ENCODE data around the gene TCF20.

Gene TCF20

GRCh38 chr22:42317008-42317407, 46.6 kb upstream of the TCF20 start:
- H3K9me3 ChIP-seq (ENCODE audit: control insufficient read depth, low read length) = no peaks in the 10 kb centered on the region
- H3K4ac ChIP-seq (ENCODE audit: low read depth in 1 of 2, low read length in 2 of 2) = no peak overlapping the region
- no peaks in the 10 kb centered on the region for H3K79me1 ChIP-seq (replicated peaks; ENCODE audit: low read length, poor library complexity, severe bottlenecking)
- no peak overlapping the region for H3K27ac ChIP-seq (ENCODE audit: low read length, poor library complexity, severe bottlenecking)
- H3K4me3 ChIP-seq (ENCODE audit: insufficient read depth in 1 of 2, low read depth in 1 of 2, low read length in 2 of 2) = no peak overlapping the region
- 57% methylated on average over 10 of the region's 13 CpGs for WGBS
- no peak overlapping the region for H2AFZ ChIP-seq (ENCODE audit: low read depth, low read length)
- no peak overlapping the region for H2BK12ac ChIP-seq (ENCODE audit: low read length in 2 of 2)
- H4K8ac ChIP-seq (ENCODE audit: low read length) = no peak overlapping the region
- H3K14ac ChIP-seq (ENCODE audit: low read length in 2 of 2) = no peak overlapping the region
- no peak overlapping the region for H2BK5ac ChIP-seq (ENCODE audit: low read depth, low read length, poor library complexity, severe bottlenecking)
- no peak overlapping the region for H2BK15ac ChIP-seq (ENCODE audit: low read depth, poor library complexity, severe bottlenecking)
- no peak overlapping the region for H2AK5ac ChIP-seq (ENCODE audit: low read length, severe bottlenecking)
- no peak overlapping the region for H4K91ac ChIP-seq (ENCODE audit: low read length)
- no peak for DNase-seq
- peak overlapping the region; percentile 54 for H3K9ac ChIP-seq (ENCODE audit: low read length)
- no peak overlapping the region for H3K23ac ChIP-seq (ENCODE audit: low read length in 2 of 2)
- no peaks in the 10 kb centered on the region for H3K36me3 ChIP-seq (ENCODE audit: control insufficient read depth in 1 of 2, insufficient read depth in 2 of 2, low read depth in 1 of 2, low read length in 2 of 2)
- H3K18ac ChIP-seq (ENCODE audit: low read depth in 1 of 2, low read length in 2 of 2) = no peak overlapping the region
- H2BK120ac ChIP-seq (ENCODE audit: low read depth, low read length) = no peak overlapping the region
- H3K4me1 ChIP-seq (ENCODE audit: control insufficient read depth, insufficient read depth, low read depth, low read length) = peaks cover 20% of the 10 kb centered on the region
- no peak overlapping the region for H3K4me2 ChIP-seq (ENCODE audit: low read length, poor library complexity, severe bottlenecking)
- H3K27me3 ChIP-seq (ENCODE audit: control insufficient read depth in 1 of 2, insufficient read depth in 1 of 2, low read length in 2 of 2) = peaks cover 3 to 63% of the 10 kb centered on the region in 2 experiments

GRCh38 chr22:42315392-42315756, 44.9 kb upstream of the TCF20 start:
- Histone ChIP-seq H3K4me1 (ENCODE audit: control insufficient read depth, insufficient read depth, low read depth, low read length) (peaks cover 20% of the 10 kb centered on the region), H2AFZ (ENCODE audit: low read depth, low read length) (no peak overlapping the region), H2BK120ac (ENCODE audit: low read depth, low read length) (no peak overlapping the region), H3K4me3 (ENCODE audit: insufficient read depth in 1 of 2, low read depth in 1 of 2, low read length in 2 of 2) (no peak overlapping the region), H3K36me3 (ENCODE audit: control insufficient read depth in 1 of 2, insufficient read depth in 2 of 2, low read depth in 1 of 2, low read length in 2 of 2) (no peaks in the 10 kb centered on the region), H2BK15ac (ENCODE audit: low read depth, poor library complexity, severe bottlenecking) (no peak overlapping the region), H3K9me3 (ENCODE audit: control insufficient read depth, low read length) (no peaks in the 10 kb centered on the region), H2BK5ac (ENCODE audit: low read depth, low read length, poor library complexity, severe bottlenecking) (no peak overlapping the region), H3K4ac (ENCODE audit: low read depth in 1 of 2, low read length in 2 of 2) (no peak overlapping the region), H3K4me2 (ENCODE audit: low read length, poor library complexity, severe bottlenecking) (no peak overlapping the region), H2AK5ac (ENCODE audit: low read length, severe bottlenecking) (no peak overlapping the region), H3K14ac (ENCODE audit: low read length in 2 of 2) (no peak overlapping the region), H4K91ac (ENCODE audit: low read length) (no peak overlapping the region), H3K23ac (ENCODE audit: low read length in 2 of 2) (no peak overlapping the region), H3K27me3 (ENCODE audit: control insufficient read depth in 1 of 2, insufficient read depth in 1 of 2, low read length in 2 of 2) (peaks cover 10 to 75% of the 10 kb centered on the region in 2 experiments), H3K27ac (ENCODE audit: low read length, poor library complexity, severe bottlenecking) (no peak overlapping the region), H3K18ac (ENCODE audit: low read depth in 1 of 2, low read length in 2 of 2) (no peak overlapping the region), H3K9ac (ENCODE audit: low read length) (no peak overlapping the region), H3K79me1 (replicated peaks; ENCODE audit: low read length, poor library complexity, severe bottlenecking) (no peaks in the 10 kb centered on the region), H2BK12ac (ENCODE audit: low read length in 2 of 2) (no peak overlapping the region), H4K8ac (ENCODE audit: low read length) (no peak overlapping the region)
- no peak for DNase-seq

GRCh38 chr22:42314709-42315391, 44.4 kb upstream of the TCF20 start:
- no peak overlapping the region for H4K8ac ChIP-seq (ENCODE audit: low read length)
- no peak overlapping the region for H3K27ac ChIP-seq (ENCODE audit: low read length, poor library complexity, severe bottlenecking)
- H2BK15ac ChIP-seq (ENCODE audit: low read depth, poor library complexity, severe bottlenecking) = no peak overlapping the region
- H3K79me1 ChIP-seq (replicated peaks; ENCODE audit: low read length, poor library complexity, severe bottlenecking) = no peaks in the 10 kb centered on the region
- no peak overlapping the region for H3K4ac ChIP-seq (ENCODE audit: low read depth in 1 of 2, low read length in 2 of 2)
- no peak overlapping the region for H3K18ac ChIP-seq (ENCODE audit: low read depth in 1 of 2, low read length in 2 of 2)
- peaks cover 10 to 73% of the 10 kb centered on the region in 2 experiments for H3K27me3 ChIP-seq (ENCODE audit: control insufficient read depth in 1 of 2, insufficient read depth in 1 of 2, low read length in 2 of 2)
- no peak overlapping the region for H2AK5ac ChIP-seq (ENCODE audit: low read length, severe bottlenecking)
- H3K4me1 ChIP-seq (ENCODE audit: control insufficient read depth, insufficient read depth, low read depth, low read length) = peaks cover 20% of the 10 kb centered on the region
- no peak for DNase-seq
- H2BK120ac ChIP-seq (ENCODE audit: low read depth, low read length) = no peak overlapping the region
- H3K4me3 ChIP-seq (ENCODE audit: insufficient read depth in 1 of 2, low read depth in 1 of 2, low read length in 2 of 2) = no peak overlapping the region
- no peak overlapping the region for H3K23ac ChIP-seq (ENCODE audit: low read length in 2 of 2)
- 48% methylated on average over 3 of the region's 5 CpGs for WGBS
- H3K9me3 ChIP-seq (ENCODE audit: control insufficient read depth, low read length) = no peaks in the 10 kb centered on the region
- H2BK12ac ChIP-seq (ENCODE audit: low read length in 2 of 2) = no peak overlapping the region
- H3K36me3 ChIP-seq (ENCODE audit: control insufficient read depth in 1 of 2, insufficient read depth in 2 of 2, low read depth in 1 of 2, low read length in 2 of 2) = no peaks in the 10 kb centered on the region
- no peak overlapping the region for H4K91ac ChIP-seq (ENCODE audit: low read length)
- H3K14ac ChIP-seq (ENCODE audit: low read length in 2 of 2) = no peak overlapping the region
- H2AFZ ChIP-seq (ENCODE audit: low read depth, low read length) = no peak overlapping the region
- no peak overlapping the region for H3K4me2 ChIP-seq (ENCODE audit: low read length, poor library complexity, severe bottlenecking)
- H3K9ac ChIP-seq (ENCODE audit: low read length) = no peak overlapping the region
- no peak overlapping the region for H2BK5ac ChIP-seq (ENCODE audit: low read depth, low read length, poor library complexity, severe bottlenecking)

GRCh38 chr22:42313804-42314581, 43.5 kb upstream of the TCF20 start:
- 27% methylated on average over 33 of the region's 33 CpGs for WGBS
- H2BK15ac ChIP-seq (ENCODE audit: low read depth, poor library complexity, severe bottlenecking) = no peak overlapping the region
- H3K9ac ChIP-seq (ENCODE audit: low read length) = no peak overlapping the region
- H2BK12ac ChIP-seq (ENCODE audit: low read length in 2 of 2) = no peak overlapping the region
- no peak overlapping the region for H3K4ac ChIP-seq (ENCODE audit: low read depth in 1 of 2, low read length in 2 of 2)
- H3K27ac ChIP-seq (ENCODE audit: low read length, poor library complexity, severe bottlenecking) = no peak overlapping the region
- no peak overlapping the region for H3K14ac ChIP-seq (ENCODE audit: low read length in 2 of 2)
- no peak overlapping the region for H4K8ac ChIP-seq (ENCODE audit: low read length)
- no peak overlapping the region for H4K91ac ChIP-seq (ENCODE audit: low read length)
- no peak overlapping the region for H2BK5ac ChIP-seq (ENCODE audit: low read depth, low read length, poor library complexity, severe bottlenecking)
- no peaks in the 10 kb centered on the region for H3K9me3 ChIP-seq (ENCODE audit: control insufficient read depth, low read length)
- H3K79me1 ChIP-seq (replicated peaks; ENCODE audit: low read length, poor library complexity, severe bottlenecking) = no peaks in the 10 kb centered on the region
- no peak overlapping the region for H2AFZ ChIP-seq (ENCODE audit: low read depth, low read length)
- H3K4me1 ChIP-seq (ENCODE audit: control insufficient read depth, insufficient read depth, low read depth, low read length) = peaks cover 20% of the 10 kb centered on the region
- no peaks in the 10 kb centered on the region for H3K36me3 ChIP-seq (ENCODE audit: control insufficient read depth in 1 of 2, insufficient read depth in 2 of 2, low read depth in 1 of 2, low read length in 2 of 2)
- H3K27me3 ChIP-seq (ENCODE audit: control insufficient read depth in 1 of 2, insufficient read depth in 1 of 2, low read length in 2 of 2) = peaks cover 10 to 71% of the 10 kb centered on the region in 2 experiments
- no peak overlapping the region for H3K18ac ChIP-seq (ENCODE audit: low read depth in 1 of 2, low read length in 2 of 2)
- H2AK5ac ChIP-seq (ENCODE audit: low read length, severe bottlenecking) = no peak overlapping the region
- H3K4me2 ChIP-seq (ENCODE audit: low read length, poor library complexity, severe bottlenecking) = no peak overlapping the region
- no peak overlapping the region for H3K4me3 ChIP-seq (ENCODE audit: insufficient read depth in 1 of 2, low read depth in 1 of 2, low read length in 2 of 2)
- H3K23ac ChIP-seq (ENCODE audit: low read length in 2 of 2) = no peak overlapping the region
- peak; percentile 86 for DNase-seq
- H2BK120ac ChIP-seq (ENCODE audit: low read depth, low read length) = no peak overlapping the region

All from mesenchymal stem cell (in vitro differentiated cells and primary cell).